NCI-H526 (cell line): ENCODE results near the gene KDM4C.

Source experiments
- DNase-seq, 2 experiments: peaks; one replicate each; lab custom pipeline; 2025; lab: John Stamatoyannopoulos, UW

KDM4C gene

DNA sequence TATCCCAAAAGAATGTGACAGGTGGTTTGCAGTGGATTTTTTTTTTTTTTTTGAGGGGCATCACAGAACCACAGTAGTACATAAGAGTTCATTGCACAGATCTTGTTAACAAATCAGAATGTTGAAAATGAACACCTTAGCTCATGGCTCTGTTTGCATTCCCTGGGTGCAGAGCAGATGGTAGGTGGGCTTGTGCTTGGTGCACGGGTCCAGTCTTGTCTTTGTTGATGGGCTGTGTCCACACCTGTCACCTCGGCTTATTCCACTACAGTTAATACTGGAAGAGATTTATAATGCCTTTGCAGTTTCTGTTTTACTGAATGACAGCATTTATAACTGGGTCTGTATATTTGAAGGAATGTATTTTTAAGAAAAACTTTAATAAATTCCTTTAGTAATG lies 146.6 kb downstream of the KDM4C start:
- DNase-seq, result no peak

DNA sequence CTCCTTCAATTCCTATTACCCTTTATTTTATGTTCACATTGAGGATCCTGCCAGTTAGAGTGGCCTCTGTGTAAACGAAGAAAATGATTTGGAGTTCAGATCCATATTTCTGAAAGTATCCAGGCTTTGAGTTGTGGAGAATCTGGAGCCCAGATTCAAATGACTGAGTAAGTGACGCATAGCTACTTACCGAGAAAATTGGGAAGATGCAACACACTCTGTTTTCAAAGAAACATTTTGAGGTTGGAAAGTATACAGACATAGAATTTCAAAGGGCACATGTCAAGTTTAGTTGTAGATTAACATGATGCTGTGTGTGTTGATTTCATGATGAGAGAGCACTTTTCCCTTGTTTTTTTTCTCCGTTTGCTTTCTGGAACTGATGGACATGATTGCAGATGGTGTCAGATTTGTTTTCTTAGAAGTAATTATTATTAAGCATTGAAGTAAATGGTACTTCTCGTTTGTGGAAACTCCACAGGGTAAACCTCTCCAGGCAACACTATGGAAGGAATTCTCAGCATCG lies 148.1 kb downstream of the KDM4C start:
- no peak for DNase-seq

DNA sequence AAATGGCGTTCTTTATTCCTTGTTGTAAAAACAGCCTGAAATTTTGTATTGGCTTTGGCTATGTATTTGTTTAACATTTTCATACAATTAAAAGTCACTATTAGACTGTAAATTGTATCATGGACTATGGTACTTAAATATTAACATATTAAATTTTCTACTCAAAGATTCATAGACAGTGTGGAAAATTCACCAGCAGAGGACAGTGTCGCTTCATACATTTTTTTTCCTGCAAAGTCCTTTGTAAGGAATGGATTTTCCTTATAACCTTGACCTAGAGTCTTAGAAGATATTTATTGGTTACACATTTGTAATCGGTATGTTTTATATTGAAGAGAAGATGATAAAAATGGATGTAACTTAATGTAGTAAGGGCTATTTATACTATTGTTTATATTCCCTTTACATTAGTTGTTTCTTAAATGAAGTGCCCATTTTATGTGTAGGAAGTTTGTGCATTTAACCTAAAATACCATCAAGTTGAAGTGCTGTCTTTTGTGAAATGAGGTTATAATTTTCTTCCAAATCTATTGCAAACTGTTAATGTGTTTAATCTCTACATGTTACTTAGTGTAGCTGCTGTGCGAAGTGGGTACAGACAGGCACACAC lies 150.1 kb downstream of the KDM4C start:
- peak; percentile 6 to 39 for DNase-seq

DNA sequence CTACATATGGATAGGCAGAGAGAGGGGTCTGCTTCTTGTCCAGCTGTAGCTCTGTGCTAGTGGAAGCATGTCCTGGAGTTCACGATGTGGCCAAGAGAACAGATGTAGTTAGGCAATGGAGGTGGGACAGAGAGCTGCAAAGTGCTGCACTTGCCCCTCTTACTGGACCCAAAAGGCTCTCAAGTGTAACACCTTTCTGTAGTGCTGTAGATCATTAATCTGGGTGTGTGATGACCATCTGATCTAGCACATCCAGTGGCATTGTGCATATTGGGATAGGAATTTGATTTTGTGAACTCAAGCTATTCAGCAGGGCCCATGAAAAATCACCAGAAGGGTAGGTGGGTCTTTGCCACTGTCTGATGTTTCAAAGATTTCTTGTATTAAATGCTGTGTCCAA lies 151.4 kb downstream of the KDM4C start:
- DNase-seq, result no peak

DNA sequence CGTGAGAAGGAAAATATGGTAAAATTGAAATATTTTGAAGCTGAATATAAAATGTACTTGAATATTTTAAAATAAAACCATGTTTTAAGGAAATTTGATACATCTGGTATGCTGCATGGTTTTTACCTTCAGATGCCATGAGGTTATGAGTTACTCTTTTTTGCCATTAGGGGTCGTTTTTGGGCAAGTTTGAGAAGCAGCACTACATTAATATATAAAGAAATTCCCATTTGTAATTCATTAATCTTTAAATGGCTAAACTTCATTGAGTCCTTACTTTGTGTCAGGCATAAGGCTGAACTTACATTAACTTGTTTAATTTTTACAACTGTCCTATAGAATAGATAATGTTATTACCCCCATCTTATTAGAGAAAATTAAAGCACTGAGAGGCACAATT lies 152.3 kb downstream of the KDM4C start:
- peak in 1 of 2 experiments; percentile 25 for DNase-seq

DNA sequence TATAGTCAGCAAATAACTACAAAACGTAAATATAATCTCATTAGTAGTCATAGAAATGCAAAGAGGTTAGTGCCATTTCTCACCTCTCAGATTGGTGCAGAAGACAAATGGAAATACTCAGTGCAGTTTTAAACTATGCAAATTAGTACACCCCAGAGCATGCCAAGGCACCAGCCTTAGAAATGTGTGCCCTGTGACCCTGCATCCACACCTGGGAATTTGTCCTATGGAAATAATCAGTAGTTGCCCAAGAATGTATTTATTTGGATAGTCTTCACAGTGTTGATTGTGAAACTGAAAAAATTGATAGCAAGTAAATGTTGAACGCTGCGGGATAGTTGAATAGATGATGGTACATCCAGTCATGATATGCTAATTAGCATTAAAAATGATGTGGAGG lies 152.7 kb downstream of the KDM4C start:
- peak in 1 of 2 experiments; percentile 24 for DNase-seq

DNA sequence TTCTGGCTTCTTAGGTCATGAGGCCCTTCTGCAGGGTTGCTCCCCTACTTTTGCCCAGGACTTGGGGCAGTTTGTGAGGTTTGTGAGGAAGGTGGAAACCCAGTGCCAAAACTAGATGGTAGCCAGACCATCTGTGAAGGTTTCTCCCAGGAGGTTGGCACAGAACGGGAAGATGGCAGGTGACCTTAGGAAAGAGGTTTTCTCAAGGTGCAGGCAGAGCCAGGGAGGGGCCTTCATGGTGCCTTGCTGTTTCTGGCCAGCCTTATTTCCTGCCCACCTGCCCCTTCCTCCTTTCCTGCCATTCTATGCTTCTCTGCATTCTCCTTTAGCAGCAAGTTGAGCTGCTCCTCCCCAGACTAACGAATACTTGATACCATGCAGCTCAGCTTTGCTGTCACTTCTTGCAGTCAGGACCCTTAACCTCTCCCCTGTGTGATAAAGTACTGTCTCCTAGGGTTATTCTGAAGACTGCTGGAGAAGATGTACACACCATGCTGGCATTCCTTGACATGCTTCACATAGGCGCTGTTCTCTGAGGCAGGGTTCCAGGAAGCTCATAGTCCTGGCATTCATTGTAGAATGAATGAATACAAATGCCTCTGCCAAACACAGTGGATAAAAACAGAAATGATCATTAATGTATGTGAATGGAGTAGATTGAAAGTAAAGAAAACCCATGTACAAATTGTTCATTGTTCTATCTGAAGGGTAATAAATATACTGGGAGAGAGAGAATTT lies 154.3 kb downstream of the KDM4C start:
- no peak for DNase-seq

DNA sequence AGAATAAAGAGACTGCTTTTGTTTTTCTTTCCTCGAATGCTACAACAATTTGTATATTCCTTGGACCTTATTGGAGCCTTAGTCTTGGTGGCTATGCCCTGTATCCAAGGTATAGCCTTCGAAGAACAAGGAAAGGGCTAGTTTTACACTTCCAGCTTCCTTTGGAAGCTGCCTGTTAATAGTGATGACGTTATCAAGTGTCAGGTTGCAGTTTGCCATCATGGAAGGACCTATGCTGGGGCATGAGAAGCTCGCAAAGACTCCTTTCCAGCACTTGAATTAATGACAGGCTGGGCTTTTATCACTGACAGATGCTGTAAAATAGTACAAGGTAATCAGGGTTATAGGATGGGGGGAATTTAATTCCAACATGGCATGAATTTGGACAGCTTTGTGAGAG lies 157.9 kb downstream of the KDM4C start:
- DNase-seq, result no peak

DNA sequence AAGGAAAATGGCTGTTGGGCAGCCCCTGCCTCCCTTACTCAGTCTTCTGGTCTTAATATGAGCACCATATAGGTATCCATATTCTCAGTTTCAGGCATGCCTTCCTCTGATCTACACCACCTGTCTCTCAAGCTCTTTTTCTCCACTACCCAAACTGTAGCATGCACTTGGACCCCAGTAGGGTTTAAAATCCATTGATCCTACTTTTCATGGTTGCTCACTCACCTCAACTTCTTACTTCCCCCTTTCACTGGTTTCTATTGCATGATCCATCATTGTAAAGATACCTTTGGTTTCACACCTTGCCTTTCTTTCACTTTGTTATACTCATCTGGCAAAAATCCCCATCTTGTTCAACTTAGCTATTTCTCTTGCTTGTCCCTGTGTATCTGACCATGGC lies 159.4 kb downstream of the KDM4C start:
- no peak for DNase-seq

DNA sequence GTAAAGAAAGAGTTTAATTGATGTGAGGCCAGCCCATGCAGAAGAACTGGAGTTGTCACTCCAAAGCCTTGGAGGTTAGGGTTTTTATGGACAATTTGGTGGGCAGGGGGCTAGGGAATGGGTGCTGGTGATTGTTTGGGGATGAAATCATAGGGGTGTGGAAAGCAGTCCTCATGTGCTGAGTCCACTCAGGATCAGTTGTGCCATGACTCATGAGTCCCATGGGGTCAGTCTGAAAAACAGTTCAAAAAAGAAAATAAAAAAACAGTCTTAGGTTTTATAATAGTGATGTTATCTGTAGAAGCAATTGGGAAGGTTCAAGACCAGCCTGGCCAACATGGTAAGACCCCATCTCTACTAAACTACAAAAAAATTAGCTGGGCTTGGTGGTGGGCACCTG lies 162.3 kb downstream of the KDM4C start:
- DNase-seq, result no peak

DNA sequence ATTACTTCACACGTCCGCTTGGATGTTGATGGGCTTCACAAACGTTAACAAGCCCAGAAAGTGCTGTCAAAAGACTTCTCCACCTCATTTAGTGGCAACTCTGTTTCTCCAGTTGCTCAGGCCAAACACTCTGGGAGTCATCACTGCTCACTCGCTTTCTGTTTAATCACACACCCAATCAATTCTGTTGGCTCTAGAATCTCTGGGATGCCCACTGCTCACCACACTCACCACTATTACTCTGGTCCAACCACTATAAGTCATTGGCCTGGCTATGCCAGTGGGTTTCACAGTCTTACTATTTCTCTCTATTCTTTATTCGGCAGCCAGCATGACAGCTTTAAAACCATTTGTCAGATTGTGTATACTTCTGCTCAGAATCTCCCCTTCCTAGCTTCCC lies 163.5 kb downstream of the KDM4C start:
- DNase-seq, result no peak

DNA sequence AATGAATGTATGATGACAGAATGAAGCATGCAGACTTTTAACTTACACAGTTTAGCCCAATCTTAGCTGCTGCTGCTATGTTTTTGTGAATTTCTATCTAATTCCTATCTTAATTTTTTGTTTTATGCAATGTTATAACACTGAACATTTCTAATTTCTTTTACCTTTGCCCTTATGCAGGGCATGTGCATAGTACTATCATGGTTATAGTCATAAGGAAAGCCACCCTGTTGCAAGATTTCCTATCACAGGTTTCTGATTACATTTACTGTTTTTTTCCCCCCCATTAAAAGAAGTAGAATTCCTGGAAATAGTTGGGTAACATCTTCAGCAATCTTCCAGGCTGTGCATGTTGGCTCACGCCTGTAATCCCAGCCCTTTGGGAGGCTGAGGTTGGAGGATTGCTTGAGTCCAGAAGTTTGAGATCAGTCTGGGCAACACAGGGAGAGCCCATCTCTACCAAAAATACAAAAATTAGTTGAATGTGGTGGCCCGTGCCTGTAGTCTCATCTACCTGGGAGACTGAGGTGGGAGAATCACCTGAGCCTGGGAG lies 164.4 kb downstream of the KDM4C start:
- no peak for DNase-seq

DNA sequence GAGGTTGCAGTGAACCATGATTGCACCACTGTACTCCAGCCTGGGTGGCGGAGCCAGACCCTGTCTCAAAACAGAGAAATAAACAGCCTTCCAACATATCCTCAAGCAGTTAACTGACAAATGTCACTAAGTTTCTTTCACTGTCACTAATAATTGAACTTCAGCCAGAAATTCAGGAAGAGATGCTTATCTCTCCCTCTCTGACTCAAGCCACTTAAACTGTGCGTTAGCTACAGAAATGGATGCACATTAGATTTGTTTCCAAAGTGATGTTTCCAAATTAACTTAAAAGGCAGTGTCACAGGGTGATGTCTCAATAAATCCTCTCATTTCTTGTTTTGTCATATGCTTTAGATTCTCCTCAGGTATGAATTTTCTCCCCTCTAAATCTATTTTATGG lies 164.9 kb downstream of the KDM4C start:
- DNase-seq, result no peak

DNA sequence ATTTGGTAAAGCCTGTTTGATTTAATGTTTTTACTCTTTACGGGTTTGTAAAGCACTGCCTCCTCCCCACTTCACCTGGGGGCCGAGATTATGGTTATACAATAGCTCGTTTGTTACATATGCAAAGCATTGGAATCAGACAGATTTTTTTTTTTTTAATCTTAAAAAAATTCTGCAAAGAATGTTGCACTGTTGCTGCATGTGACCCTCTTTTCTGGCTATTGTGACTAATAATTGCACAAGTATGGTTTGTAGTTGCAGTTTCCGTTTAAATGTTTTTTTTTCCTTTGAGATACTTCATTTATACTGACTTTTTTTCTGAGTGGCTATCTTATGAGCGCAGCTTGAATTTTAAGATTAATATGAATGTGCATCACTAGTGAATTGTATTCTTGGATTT lies 165.3 kb downstream of the KDM4C start:
- DNase-seq, result peak; percentile 12 to 37

DNA sequence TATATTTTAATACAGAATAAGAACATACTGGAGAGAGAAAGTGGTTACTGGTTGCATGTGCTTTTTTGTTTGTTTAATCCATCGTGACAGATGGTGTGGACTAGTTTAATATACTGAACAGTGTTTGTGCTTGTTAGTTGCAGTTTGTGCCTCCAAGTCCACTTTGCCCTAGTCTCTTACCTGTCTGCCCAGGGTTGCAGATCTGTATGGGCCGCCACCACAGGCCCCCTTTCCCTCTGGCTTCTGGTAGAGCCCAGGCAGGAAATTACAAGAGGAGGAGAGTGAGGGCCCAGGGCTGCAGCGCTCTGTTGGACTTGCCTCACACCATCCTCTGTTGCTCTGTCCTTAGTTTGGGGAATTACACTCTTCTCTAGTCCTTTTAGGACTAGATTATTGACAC lies 166.4 kb downstream of the KDM4C start:
- DNase-seq, result no peak

DNA sequence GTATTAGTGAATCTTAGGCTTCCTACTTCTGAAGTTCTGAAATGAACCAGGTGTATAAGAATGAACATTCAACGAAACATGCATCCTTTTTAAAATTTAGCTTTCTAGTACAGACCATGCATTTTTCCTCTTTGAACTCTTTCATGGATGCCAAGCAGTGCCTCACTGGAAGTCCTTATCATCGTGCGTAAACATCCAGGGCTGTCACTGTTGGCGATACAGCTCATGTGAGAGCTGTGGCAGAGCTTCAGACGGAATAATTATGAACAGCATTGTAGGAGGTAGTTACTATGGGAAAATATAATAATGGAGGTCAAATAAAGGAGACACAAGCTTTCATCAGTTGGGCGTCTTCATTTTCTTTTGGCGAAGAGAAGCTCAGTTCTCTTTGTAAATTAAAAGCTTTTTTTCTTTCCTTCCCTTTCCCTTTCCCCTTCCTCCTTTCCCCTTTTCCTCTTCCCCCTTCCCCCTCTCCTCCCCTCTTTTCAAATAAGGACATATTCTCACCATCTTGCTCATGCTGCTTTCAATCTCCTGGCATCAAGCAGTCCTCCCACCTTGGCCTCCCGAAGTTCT lies 167.3 kb downstream of the KDM4C start:
- DNase-seq, result no peak

DNA sequence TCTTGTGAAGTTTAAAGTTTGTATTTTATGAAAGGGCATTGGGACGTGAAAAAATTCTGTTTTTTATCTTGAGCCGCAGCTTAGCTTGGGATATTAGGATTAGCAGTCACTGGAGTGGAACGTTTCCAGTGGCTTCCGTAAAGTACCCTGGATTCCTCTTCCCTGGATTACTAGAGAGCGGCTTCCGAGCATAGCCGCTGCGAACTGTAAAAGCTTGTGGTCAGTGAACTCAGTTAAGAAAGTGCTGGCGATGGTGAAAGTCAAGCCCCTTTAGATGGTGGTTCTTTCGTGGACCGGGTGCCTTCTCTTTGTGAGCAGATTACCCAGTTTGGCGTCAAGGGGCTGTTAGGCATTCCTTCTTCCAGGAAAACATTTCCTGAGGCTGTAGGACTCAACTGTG lies 168.1 kb downstream of the KDM4C start:
- no peak for DNase-seq

DNA sequence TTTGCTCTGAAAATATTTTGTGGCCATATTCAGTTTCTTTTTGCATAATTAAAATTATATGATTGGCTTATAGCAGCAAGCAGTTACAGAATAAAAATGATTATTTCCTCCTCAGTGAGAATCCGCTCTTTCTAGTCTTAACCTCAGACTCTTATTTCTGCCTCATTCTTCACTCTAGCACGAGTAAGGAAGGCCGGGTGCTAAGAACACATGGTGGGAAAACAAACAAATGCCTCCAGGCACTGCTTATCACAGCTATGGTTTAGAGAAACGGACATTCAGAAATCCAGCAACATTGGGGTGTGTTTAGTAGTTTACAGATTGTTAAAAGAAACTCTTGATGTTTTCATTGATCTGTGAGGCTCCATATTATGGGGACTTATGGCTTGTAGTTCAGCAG lies 168.7 kb downstream of the KDM4C start:
- DNase-seq, result no peak

DNA sequence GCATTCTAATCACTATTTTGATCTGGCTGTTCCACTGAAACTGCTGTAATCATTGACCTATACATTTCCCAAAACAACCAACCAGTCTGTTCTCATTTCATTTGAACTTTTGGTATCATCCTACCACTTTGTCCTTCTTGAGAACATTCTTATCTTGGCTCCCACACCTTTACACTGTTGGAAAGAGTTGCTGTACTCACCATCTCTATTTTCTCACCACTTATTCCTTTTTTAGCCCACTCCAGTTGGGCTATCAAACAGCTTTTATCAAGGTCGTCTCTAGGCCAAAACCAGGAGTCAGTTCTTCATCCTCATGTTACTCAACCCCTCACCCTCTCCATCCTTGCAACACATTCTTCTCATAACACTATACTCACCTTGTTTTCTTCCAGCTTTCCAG lies 170.1 kb downstream of the KDM4C start:
- no peak for DNase-seq

DNA sequence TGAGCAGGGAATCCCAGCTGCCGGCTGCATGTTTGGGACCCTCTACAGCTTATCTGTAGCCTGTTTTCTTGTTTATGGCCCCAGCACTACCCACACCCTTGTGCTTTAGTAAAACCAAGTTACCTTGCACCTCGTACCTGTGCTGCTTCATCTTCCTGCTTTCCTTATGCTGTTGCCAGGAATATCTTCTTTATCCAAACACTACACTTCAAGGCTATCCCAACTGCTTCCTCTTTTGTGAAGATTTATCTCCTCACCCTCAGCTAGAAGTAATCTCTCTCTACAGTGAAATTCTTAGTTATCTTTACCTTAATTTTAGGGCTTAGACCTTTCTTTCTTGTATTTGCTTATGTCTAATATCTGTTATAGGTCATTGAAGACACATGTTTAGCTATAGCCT lies 171.1 kb downstream of the KDM4C start:
- no peak for DNase-seq

DNA sequence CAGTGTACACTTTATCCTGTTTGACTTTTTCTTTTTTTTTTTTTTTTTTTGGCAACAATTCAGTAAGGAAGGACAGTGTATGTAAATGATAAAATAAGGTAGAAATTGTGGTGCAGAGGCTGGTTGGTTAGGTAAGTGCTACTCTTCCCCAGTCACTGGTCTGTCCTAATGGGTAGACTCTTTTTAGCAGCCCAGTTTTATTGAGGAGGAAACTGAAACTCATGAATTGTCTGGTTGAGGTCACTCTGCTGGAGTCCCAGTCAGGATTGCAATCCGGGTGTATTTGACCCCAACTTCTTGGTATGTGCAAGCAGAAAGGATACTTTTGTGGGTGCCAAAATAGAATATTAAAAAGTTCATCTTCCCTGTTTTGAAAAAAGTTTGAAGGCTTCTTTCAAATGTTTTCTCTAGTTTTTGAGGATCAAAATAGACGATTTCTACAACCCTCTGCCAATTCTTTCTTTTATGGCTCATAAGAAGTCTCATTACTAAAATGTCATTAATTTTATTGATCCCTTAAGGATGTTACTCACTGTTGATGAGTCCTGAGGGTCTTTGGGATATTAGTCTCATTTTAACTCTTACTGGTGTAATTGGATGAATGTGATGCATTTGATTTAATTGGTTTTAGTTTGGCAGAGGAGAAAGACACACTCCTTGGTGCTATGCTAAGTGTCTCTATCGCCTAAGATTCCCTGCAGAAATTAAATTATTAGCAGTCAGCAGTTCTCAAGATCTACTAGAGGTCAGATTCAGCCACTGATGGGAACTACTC lies 171.9 kb downstream of the KDM4C start:
- DNase-seq, result no peak

DNA sequence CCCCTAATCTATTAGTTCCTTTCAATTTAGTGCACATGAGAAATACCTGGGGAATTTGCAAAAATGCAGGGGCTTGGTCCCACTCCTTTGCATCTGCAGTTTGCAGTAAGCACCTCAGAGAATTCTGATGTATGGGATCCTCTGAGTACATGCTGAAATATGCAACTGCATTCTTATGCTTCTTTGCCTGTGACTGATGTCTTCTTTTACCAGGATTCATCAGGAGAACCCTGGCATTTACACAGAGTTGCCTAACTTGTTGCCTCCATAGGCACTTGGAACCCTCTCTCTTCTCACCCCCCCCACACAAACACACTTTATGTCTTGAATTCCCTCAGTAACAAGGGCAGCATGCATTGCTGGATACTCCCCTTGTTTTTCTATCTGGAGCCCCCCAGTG lies 173.1 kb downstream of the KDM4C start:
- no peak for DNase-seq
